NCI-H128 (cell line): ENCODE measurements around the gene RPRD1B.

ENCODE experiments used
- DNase-seq: peaks from one replicate; lab custom pipeline; 2025; ENCODE audit not compliant: unreplicated experiment; lab: John Stamatoyannopoulos, UW

RPRD1B gene

DNA sequence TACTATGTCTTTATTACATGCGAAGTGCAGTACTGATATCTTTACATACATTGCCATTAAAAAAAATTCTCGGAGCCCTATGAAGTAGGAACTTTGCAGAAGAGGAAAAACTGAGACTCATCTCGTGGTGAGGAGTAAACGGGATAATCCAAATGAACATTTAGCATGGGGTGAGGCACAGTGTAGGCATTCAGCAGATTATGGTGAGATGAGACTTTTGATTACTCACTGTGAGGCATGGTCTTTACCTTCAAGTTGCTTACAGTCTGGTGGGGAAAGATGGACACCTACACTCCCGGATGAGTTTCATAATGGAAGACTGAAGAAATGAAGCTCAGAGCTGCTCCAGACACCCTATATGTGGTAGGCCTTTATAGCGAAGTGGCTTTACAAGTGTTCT is 1.4 kb downstream of the RPRD1B start:
- no peak for DNase-seq

DNA sequence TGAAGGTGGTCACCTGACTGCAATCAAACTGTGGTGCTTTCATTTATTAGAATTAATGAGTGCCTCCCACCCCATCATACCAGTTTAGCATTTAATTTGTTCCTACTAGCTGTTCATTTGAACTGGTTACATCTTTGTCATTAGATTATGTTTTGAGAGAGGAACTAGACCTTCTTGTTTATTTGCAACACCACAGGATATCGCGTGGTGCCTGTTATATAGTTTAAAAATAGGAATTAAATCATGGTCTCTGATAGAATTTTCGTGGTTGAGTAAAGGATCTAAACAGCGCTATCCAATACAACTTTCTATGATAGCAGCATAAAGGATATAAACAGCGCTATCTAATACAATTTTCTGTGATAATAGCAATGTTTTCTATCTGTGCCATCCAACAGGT is 2.8 kb downstream of the RPRD1B start:
- DNase-seq: no peak

DNA sequence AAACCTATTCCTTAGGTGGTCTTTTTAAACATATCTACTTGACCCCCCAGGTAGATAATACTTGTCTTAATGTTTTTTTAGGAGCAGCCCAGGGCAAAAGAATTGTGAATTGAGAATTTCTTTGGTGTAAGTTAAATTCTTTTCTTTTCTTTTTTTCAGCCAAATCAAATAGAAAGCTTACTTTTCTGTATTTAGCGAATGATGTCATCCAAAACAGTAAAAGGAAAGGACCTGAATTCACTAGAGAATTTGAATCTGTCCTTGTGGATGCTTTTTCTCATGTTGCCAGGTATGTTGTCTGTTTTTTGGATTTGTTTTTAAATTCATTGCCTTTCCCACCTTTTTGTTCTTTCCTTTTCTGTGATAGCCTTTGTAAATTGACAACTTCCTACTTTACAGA is 6.7 kb downstream of the RPRD1B start:
- DNase-seq: no peak

DNA sequence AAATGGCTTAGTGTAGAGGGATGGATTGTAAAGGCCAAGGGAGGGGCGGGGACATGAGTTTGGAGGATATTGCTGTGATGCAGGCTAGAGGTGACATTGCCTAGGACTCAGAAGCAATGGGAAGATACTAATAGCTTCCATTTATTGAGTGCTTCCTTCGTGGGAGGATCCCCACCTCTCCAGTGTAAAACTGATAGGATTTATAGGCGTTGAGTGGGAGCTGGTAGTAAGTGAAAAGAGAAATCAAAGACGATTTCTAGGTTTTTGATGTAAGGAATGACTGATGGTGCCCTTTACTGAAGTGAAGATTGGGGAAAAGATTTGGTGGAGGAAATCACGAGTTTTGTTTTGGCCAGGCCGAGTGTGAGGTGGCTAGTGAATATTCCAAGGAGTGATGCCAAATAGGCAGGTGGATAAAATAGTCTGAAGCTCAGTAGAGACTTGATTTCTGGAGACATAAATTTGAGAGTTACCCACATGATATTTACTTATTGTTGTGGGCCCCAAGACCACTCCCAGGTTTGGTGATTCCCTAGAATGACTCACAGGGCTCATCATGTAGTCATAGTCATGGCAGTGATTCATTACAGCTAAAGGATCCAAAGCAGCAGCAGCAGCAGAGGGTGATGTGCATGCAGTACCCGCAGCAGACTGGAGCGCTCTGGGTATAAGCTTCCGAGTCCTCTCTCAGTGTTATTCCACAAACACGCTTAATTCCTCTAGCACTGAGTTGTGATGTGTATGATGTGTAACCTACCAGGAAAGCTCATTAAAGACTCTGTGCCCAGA is 10.2 kb downstream of the RPRD1B start:
- DNase-seq: no peak

DNA sequence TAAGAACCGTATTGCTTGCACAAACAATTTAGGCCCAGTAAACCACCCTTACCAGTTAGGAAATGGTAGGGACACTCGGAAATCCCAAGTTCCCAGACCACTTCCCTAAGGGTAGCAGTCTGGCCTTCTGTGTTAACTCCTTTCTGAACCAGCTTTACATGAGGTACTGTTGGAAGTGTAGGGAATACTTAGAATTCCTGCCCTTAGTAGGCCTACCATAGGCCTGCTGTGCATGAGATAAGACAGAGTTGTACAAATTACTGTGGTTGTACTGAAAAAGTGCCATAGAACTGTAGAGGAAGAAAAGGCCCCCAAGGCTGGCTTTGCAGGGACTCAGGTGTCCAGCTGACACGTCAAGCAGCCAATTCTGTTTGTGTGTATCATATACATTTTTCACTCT is 11.1 kb downstream of the RPRD1B start:
- DNase-seq: no peak

DNA sequence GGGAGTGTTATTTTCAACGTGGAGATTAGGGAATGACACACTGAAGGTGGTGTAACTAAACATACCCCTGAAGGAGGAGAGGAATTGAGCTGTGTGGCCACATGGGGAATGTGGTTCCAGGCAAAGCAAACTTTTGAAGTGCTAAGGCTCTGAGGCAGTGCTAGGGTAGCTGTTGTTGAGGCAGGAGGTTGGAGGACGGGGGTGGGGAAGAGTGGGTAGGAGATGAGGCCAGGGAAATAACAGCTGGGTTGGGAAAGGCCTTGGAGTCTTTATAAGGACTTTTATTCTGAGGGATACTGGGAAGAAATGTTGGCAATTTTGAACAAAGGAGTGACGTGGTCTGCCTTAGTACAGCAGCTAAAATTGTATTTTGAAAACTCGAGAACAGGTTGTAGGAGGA is 13.0 kb downstream of the RPRD1B start:
- no peak for DNase-seq

DNA sequence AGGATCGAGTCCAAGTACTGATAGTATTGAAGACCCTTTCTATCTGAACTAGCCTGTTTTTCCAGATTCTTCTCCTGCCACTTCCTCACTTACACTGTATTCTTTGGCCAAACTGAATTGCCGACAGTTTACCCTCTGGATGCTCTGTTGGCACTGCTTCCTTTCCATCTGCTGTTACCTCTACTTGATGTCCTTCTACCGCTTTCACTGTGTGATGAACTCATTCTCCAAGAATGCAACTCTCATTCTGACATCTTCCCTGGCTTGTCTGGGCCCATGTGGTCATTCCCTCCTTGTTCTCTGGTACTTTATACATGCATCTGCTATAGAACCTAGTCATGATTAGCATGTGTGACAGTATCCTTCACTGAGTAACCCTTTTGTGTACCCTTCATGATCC is 16.3 kb downstream of the RPRD1B start:
- DNase-seq: no peak

DNA sequence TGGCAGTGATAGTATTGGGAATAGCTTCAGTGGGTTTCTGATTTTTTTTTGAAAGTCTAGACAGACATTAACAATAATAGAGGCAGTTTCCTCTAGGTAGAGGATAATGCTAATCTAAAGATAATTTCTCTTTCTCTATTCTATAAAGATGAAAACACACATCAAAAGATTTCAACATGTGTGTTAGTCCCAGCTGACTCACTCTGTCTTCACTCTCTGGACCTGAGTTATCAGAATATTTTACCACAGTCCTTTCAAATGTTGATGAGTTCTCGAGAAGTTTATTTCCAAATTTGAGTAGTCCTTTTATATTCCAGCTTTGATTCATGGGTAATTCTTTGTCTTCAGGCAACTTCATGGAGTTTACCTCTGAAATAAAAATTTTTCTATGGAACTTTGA is 17.1 kb downstream of the RPRD1B start:
- no peak for DNase-seq

DNA sequence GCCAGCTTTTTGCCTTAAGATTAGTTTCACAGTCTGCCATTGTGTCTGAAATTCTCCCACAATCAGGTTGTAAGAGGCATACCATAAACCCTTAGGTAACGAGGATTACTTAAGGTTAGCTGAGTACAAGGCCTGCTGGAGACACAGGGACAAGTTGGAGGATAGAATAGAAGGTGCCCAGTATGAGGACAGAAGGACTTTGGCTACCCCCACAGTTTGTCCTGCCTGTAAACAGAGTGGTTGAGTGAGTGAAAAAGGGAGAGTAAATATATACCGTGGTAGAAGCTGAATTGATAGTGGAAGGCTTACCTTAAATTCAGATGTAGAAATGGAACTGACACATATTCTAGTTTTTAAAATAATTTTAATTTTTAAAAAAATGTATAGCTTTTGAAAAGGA is 19.3 kb downstream of the RPRD1B start:
- no peak for DNase-seq

DNA sequence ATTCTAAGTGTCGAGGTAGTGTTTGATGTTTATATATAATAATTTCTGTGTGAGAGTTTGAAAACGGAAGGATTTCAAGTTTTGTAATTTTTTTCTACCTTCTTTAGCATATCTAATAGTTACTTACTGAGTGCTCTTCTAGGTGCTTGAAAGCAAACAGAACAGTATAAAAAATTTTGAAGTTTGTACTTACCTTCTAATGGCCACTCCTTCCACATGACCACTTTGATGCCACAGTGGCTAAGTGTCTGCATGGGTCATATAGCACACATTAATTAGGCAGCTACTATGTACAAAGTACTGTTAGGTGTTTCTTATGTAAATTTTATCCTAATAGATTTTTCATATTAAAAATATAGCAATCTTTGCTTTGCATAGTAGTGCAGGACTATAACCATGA is 21.1 kb downstream of the RPRD1B start:
- DNase-seq: no peak

DNA sequence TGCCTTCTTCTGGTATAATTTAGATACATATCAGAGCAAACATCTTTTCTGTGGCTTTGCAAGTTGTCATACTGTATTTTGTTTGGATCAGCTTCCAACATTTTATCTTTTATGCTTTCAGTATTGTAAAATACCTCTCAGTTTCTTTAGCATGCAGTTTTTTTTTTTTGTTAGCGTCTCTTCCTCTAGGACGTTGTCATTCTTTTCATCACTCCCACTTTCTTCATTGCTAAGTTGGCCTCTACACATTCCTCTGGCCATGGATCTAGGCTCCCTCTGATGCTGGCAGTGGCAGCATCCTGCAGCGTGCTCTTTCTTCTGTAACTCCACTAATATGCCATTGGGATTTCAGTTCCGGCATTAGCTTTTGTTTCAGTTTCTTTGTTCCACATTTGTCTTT is 21.7 kb downstream of the RPRD1B start:
- no peak for DNase-seq

DNA sequence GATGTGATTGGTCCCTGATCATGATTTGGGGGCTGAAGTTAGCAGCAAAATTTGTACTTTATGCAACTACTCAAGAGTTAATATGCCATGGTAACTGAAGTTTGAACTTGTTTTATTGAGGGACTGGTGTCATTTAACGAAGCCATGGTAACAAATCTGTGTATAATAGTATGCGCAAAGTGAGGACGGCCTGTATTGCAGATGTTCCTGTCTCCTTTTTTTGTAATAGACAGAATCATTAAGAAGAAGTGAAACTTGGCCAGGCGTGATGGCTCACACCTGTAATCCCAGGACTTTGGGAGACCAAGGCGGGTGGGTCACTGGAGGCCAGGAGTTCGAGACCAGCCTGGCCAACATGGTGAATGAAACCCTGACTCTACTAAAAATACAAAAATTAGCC is 22.3 kb downstream of the RPRD1B start:
- DNase-seq: no peak

DNA sequence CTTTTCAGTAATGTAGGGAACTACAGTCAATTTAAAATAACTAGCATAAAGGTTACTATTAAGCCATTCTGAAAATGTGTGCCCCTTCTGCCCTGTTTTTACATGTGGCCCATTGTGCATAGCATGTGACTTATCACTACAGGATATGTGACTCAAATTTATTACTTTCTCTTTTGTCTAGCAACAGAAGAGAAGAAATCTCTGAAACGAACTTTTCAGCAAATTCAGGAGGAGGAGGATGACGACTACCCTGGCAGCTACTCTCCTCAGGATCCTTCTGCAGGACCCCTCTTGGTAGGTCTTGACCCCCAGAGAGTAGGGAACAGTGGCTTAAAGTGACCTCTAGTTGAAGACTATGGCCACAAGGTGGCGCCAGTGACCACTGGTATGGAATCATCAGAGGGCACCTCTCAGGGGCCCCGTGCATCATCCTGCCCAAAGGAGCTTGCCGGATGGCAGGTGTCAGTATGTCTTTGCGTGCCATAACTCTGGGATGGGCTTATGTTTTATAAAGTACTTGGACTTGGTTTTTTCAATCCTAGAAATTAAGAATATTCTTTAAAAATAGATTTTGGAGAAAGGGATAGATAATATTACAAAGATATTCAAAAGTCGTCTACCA is 23.9 kb downstream of the RPRD1B start:
- peak; percentile 61 for DNase-seq

DNA sequence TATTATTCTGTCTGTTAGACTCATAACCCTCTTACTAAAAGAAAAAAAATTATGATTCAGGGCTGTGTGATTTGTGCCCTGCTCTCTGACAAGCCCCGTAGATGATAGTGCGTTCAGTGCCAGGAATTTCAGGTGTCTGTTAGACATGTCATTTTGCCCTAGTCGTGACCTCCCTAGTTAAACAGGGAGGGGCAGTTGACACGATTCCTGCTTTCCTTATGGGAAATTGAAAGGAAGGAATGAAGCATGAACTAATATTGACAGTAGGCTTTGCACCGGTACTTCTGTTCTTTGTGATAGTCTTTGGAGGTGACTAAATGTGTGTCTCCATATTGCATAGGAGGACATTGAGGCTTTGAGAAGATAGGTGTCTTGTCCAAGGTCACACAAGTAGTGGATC is 26.3 kb downstream of the RPRD1B start:
- DNase-seq: no peak

DNA sequence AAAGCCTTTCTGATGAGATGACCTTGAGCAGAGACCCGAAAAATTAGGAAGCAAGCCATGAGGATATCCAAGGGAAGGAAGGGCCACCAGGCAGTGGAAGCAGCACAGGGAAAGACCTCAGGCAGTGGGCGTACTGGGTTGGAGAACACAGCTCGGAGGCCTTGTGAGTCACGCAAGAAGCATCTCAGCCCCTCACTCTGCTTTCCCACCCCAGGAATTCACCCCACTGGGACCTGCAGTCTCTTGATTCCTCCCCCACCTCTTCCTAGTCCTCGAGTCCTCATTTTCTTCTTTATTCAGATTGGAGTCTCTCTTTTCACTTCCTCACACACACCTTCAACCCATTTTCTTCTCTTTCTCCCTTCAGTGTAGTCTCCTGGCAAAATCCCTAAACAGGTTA is 27.0 kb downstream of the RPRD1B start:
- no peak for DNase-seq

DNA sequence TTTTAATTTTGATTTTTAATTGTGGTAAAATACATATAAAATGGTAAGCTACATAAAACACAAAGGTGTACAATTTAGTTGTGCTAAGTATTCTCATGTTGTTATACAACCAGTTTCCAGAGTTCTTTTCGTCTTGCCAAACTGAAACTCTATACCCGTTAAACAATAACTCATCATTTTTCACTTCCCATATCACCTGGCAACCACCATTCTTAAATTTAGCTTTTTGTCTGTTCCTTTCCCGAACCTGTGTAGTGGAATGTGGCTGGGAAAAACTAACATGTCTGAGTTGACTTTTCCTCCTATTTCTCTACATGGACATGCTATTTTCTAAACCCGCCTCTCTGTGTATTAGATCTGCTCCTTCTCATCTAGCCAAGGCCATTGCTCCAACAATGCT is 27.6 kb downstream of the RPRD1B start:
- no peak for DNase-seq

DNA sequence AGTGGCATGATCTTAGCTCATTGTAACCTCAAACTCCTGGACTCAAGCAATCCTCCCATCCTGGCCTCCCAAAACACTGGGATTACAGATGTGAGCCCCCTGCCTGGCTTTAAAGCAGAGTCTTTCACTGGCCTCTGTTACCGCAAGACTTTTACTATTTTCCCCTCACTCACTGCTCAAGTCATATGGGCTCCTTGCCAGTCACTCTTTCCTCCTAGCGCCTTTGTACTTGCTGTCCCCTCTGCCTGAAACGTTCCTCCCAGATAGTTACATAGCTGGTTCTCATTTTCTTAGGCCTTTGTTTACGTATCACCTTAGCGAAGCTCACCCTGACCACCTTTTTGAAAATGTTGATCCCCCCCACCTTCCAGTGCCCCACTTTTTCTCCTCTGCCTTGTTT is 29.3 kb downstream of the RPRD1B start:
- DNase-seq: no peak

DNA sequence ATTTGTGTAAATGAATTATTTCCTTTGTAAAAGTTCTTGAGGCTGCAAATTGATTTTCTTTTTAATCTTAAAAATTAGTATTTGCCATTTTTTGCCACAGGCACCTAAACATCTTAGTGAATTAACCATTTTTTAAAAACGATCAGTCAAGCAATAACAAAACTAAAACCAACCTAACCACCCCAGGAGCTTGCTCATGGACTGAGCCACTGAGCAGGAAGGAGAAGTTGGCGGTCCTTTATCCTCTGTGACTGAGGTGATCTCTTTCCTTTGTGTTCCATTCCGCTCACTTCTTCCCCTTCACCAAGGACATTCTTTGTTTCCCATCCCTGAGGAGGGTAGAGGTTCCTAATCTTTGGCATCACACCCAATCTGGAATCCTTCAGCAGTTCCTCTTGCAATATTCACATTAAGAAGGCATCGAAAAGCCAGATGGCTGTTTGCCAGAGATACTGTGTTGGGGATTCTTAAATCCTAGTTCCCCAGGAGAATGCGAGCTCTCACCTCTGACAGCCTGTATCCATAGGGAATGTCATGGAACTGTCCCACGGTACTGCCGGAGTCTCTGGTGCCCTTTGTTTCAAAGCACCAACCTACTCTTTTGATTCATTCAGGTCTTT is 30.5 kb downstream of the RPRD1B start:
- DNase-seq: no peak

DNA sequence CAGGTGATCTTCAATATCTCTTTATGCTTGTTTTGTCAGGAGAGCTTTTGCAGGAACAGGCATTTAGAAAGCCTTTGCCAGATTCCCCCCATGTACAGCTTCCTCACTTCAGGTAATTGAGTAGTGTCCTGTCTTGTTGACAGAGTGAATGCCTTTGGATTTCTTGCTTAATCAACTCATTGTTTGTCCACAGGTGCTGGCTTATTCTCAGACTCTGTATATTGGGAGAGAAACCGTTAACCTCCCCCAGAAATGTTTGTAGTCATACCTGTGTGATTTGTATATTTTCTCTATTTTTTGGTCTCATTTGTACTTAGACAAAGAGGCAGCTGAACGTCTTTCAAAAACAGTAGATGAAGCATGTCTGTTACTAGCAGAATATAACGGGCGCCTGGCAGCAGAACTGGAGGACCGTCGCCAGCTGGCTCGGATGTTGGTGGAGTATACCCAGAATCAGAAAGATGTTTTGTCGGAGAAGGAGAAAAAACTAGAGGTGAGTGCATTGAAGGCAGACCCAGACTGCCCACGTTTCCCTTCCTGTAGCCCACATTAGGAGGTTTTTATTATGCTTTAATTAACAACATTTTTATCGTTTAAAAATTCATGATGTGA is 32.3 kb downstream of the RPRD1B start:
- no peak for DNase-seq

DNA sequence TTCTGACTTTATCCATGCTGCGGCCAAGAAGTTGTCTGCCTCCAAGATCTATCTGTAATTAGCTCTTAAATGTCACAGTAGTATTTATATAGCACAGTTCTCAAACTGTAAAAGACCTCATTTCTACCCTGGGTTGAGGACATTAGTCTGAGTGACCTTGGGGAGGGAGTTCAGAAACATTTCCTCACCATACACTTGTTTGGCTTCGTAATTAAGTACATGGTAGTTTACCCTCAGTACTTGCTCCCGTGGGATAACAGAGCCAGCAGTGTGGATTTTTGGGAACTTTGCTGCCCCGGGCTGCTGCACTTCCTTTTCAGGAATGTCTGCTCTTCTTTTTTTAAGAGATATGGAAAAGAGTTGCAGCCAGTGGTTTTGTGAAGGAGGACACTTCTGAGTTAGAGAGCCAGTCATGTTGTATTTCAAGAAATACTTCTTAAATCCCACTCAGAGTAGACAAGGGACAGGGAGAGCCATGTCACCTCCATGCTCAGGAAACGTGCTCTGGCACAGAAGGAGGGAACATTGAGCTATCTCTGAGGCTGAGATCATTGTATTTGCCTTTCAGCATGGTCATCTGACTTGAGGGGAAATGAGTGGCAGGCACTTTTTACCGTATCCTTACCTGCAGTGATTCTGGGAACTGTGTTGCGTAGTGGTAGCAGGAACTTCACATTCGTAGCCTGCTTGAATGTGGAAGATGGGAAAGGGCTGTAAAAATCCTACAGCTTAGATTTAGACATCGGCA is 33.6 kb downstream of the RPRD1B start:
- no peak for DNase-seq

DNA sequence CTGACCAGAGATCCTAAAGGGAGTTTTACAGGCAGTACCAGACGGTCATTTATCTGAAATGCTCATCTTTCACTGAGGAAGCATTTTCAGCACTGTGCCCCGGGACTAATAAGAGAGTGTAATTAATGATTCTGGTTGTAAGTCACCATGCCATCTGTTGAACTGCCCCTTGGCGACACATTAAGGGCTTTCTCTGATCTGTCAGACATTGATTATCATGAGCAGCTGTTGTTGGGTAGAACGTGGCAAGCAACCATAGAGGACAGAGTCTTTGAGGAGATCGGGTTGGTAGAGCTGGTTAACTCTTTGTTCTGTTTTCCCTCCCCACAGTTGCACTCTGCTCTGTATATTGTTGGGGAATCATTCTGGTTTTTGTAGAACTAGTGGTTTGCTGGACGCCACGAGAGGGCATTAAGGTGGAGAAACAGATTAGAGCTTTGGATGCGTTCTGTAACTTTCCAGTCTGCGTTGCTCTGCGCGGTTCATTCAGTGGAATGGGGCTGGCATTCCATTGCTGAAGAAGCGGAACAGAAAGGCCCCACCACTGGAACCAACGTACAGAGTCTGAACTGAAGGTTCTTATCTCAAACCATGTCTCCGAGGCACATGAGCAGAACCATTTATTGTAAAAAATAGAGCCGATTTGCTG is 34.3 kb downstream of the RPRD1B start:
- no peak for DNase-seq
